SK-N-SH treated with all-trans-retinoic acid at 6 μM for 48 hours (cell line): ENCODE data around the gene AFAP1.

Experiments used
- BACH2 ChIP-seq: fragments of 250-450 bp; sonication (Bioruptor Pico); IDR thresholded peaks from 2 replicates; pipeline ENCODE4 v1.9.0; 2021; ENCODE audit warnings: mild to moderate bottlenecking, borderline replicate concordance
- TCF4 ChIP-seq: fragments of 250-450 bp; sonication (Bioruptor Pico); IDR thresholded peaks from 2 replicates; pipeline ENCODE4 v1.8.0; 2021; ENCODE audit warnings: mild to moderate bottlenecking, moderate library complexity, borderline replicate concordance
- TSHZ2 ChIP-seq: fragments of 250-450 bp; sonication (Bioruptor Pico); IDR thresholded peaks from 2 replicates; pipeline ENCODE4 v1.5.0; 2020; ENCODE audit warnings: mild to moderate bottlenecking, moderate library complexity

GRCh38 chr4:7902826-7903225, 36.8 kb downstream of the AFAP1 start:
- no peak for TF ChIP-seq TCF4
- TF ChIP-seq TSHZ2 (CRISPR knock-in tag): no peak
- TF ChIP-seq BACH2 (CRISPR knock-in tag): no peak
